WERI-Rb-1 (cell line): Measurements from ENCODE around the gene KRTAP22-2.

ENCODE experiments used
- DNase-seq: peaks from one replicate; pipeline ENCODE4 v3.0.0-alpha.2; 2020
- H3K27ac ChIP-seq: fragments of 250-450 bp; sonication (Bioruptor Pico); 2 replicates; pipeline ENCODE4 v1.5.1; 2020; ENCODE audit warnings: mild to moderate bottlenecking, moderate library complexity
- H3K27me3 ChIP-seq: fragments of 250-450 bp; sonication (Bioruptor Pico); 2 replicates; pipeline ENCODE4 v1.5.1; 2021; ENCODE audit warnings: mild to moderate bottlenecking, low read depth, moderate library complexity; ENCODE audit not compliant: insufficient read depth, severe bottlenecking
- H3K36me3 ChIP-seq: fragments of 250-450 bp; sonication (Bioruptor Pico); 2 replicates; pipeline ENCODE4 v1.5.1; 2020; ENCODE audit warnings: mild to moderate bottlenecking, moderate library complexity
- H3K4me3 ChIP-seq: 2 replicates; pipeline ENCODE4 v1.5.1; 2011; ENCODE audit warnings: low read depth, mild to moderate bottlenecking, control low read depth, low read length
- H3K9me3 ChIP-seq: fragments of 250-450 bp; sonication (Bioruptor Pico); 2 replicates; pipeline ENCODE4 v1.5.1; 2021; ENCODE audit warnings: mild to moderate bottlenecking, moderate library complexity; ENCODE audit not compliant: severe bottlenecking
- CTCF ChIP-seq: IDR thresholded peaks from 2 replicates; pipeline ENCODE4 v1.5.1; 2011; ENCODE audit warnings: low read depth, mild to moderate bottlenecking, control low read depth, inconsistent platforms, low read length

The KRTAP22-2 gene

GRCh38 chr21:30615199-30615598 lies 25.0 kb upstream of the KRTAP22-2 start:
- TF ChIP-seq CTCF = no peak
- H3K27ac ChIP-seq = no peak overlapping the region
- H3K4me3 ChIP-seq = no peak overlapping the region
- no peaks in the 10 kb centered on the region for H3K9me3 ChIP-seq
- H3K36me3 ChIP-seq = no peaks in the 10 kb centered on the region
- H3K27me3 ChIP-seq = peaks cover 58% of the 10 kb centered on the region
- no peak for DNase-seq

- no peak for TF ChIP-seq CTCF
- no peak for DNase-seq
- no peaks in the 10 kb centered on the region for H3K9me3 ChIP-seq
- H3K36me3 ChIP-seq = no peaks in the 10 kb centered on the region
- peaks cover 51% of the 10 kb centered on the region for H3K27me3 ChIP-seq
- H3K4me3 ChIP-seq = no peak within 1 kb of the TSS
- H3K27ac ChIP-seq = no peak within 1 kb of the TSS
These were observed 23.6 kb upstream of the KRTAP22-2 start, which contains the start of gene KRTAP6-1 for GRCh38 chr21:30613836-30614235. TSS of gene KRTAP6-1 (minus strand) at chr21:30613930. CDS start at chr21:30613904, 26 bp downstream.

- Histone ChIP-seq H3K36me3 (no peaks in the 10 kb centered on the region), H3K27me3 (peaks cover 49% of the 10 kb centered on the region), H3K9me3 (no peaks in the 10 kb centered on the region), H3K4me3 (no peak overlapping the region), H3K27ac (no peak overlapping the region)
- TF ChIP-seq CTCF = no peak
- DNase-seq = no peak
These were observed 21.9 kb upstream of the KRTAP22-2 start for GRCh38 chr21:30612132-30612531.

GRCh38 chr21:30605968-30606367 lies 15.8 kb upstream of the KRTAP22-2 start:
- TF ChIP-seq CTCF = no peak
- peaks cover 50% of the 10 kb centered on the region for H3K27me3 ChIP-seq
- DNase-seq = no peak
- H3K4me3 ChIP-seq = no peak overlapping the region
- no peaks in the 10 kb centered on the region for H3K9me3 ChIP-seq
- no peak overlapping the region for H3K27ac ChIP-seq
- no peaks in the 10 kb centered on the region for H3K36me3 ChIP-seq

GRCh38 chr21:30600787-30601186 lies 10.6 kb upstream of the KRTAP22-2 start, which contains the start of gene KRTAP22-1:
TSS of gene KRTAP22-1 (plus strand) at chr21:30601087.
- Histone ChIP-seq H3K9me3 (no peaks in the 10 kb centered on the region), H3K27ac (no peak within 1 kb of the TSS), H3K4me3 (no peak within 1 kb of the TSS), H3K27me3 (peaks cover 72% of the 10 kb centered on the region), H3K36me3 (no peaks in the 10 kb centered on the region)
- no peak for DNase-seq
- TF ChIP-seq CTCF = no peak

- TF ChIP-seq CTCF = no peak
- Histone ChIP-seq H3K27ac (no peak within 1 kb of the TSS), H3K27me3 (peaks cover 72% of the 10 kb centered on the region), H3K4me3 (no peak within 1 kb of the TSS), H3K9me3 (no peaks in the 10 kb centered on the region), H3K36me3 (no peaks in the 10 kb centered on the region)
- no peak for DNase-seq
These were observed 8.6 kb upstream of the KRTAP22-2 start, which contains the start of gene KRTAP6-2 for GRCh38 chr21:30598802-30599201. TSS of gene KRTAP6-2 (minus strand) at chr21:30598902. CDS start at chr21:30598874, 28 bp downstream.
